Muscle layer of duodenum (tissue), 2 donors: ENCODE measurements around the gene DUSP1.
A peak's percentile ranks its signal among the peaks of the same experiment; 100 is the strongest.

Experiments
- H3K27ac ChIP-seq: one replicate; pipeline ENCODE4 v1.7.0; 2013; ENCODE audit warnings: mild to moderate bottlenecking, low read length
- H3K27me3 ChIP-seq: one replicate; pipeline ENCODE4 v1.7.0; 2013; ENCODE audit warnings: low read depth, mild to moderate bottlenecking, control low read depth, low read length
- H3K36me3 ChIP-seq, 2 donors: one replicate each; pipeline ENCODE4 v1.7.0; 2013; ENCODE audit warnings: low read length in 2 of 2, control low read depth in 1 of 2, mild to moderate bottlenecking in 1 of 2; ENCODE audit not compliant: insufficient read depth in 2 of 2, control insufficient read depth in 1 of 2
- H3K4me1 ChIP-seq, 2 donors: one replicate each; pipeline ENCODE4 v1.7.0; 2013; ENCODE audit warnings: low read length in 2 of 2, mild to moderate bottlenecking in 2 of 2, control low read depth in 1 of 2, moderate library complexity in 1 of 2; ENCODE audit not compliant: insufficient read depth in 2 of 2, control insufficient read depth in 1 of 2
- H3K4me3 ChIP-seq, 2 donors: one replicate each; pipeline ENCODE4 v1.7.0; 2013; ENCODE audit warnings: low read length in 2 of 2, low read depth in 1 of 2, mild to moderate bottlenecking in 1 of 2
- H3K9me3 ChIP-seq, 2 donors: one replicate each; pipeline ENCODE4 v1.7.0; 2013; ENCODE audit warnings: low read length in 2 of 2, control low read depth in 1 of 2, mild to moderate bottlenecking in 1 of 2; ENCODE audit not compliant: control insufficient read depth in 1 of 2
- donor health status: healthy.

DUSP1 gene

GRCh38 chr5:172733131-172733973 is 37.6 kb downstream of the DUSP1 start:
- H3K27me3 ChIP-seq: no peaks in the 10 kb centered on the region
- H3K9me3 ChIP-seq: no peaks in the 10 kb centered on the region
- peak overlapping the region in 1 of 2 donors; percentile 2 for H3K4me3 ChIP-seq
- H3K36me3 ChIP-seq: no peaks in the 10 kb centered on the region
- H3K27ac ChIP-seq: peak overlapping the region; percentile 98
- H3K4me1 ChIP-seq: peaks cover 10 to 17% of the 10 kb centered on the region in 2 donors

- Histone ChIP-seq H3K27me3 (no peaks in the 10 kb centered on the region), H3K36me3 (no peaks in the 10 kb centered on the region), H3K4me1 (peaks cover 10 to 17% of the 10 kb centered on the region in 2 donors), H3K9me3 (no peaks in the 10 kb centered on the region), H3K4me3 (peak overlapping the region in 1 of 2 donors; percentile 2), H3K27ac (peak overlapping the region; percentile 98)
Observed at GRCh38 chr5:172732201-172732865, 38.7 kb downstream of the DUSP1 start.

- Histone ChIP-seq H3K4me3 (no peak overlapping the region), H3K36me3 (no peaks in the 10 kb centered on the region), H3K27me3 (no peaks in the 10 kb centered on the region), H3K9me3 (no peaks in the 10 kb centered on the region), H3K27ac (peak overlapping the region; percentile 45), H3K4me1 (peaks cover 10 to 17% of the 10 kb centered on the region in 2 donors)
Observed at GRCh38 chr5:172731680-172732074, 39.3 kb downstream of the DUSP1 start.

- H3K4me3 ChIP-seq: no peak overlapping the region
- peaks cover 10 to 17% of the 10 kb centered on the region in 2 donors for H3K4me1 ChIP-seq
- H3K27me3 ChIP-seq: no peaks in the 10 kb centered on the region
- H3K27ac ChIP-seq: no peak overlapping the region
- H3K36me3 ChIP-seq: no peaks in the 10 kb centered on the region
- H3K9me3 ChIP-seq: no peaks in the 10 kb centered on the region
Observed at GRCh38 chr5:172730981-172731679, 39.9 kb downstream of the DUSP1 start.

- no peak overlapping the region for H3K4me3 ChIP-seq
- H3K36me3 ChIP-seq: no peaks in the 10 kb centered on the region
Observed at GRCh38 chr5:172730222-172730621, 40.8 kb downstream of the DUSP1 start.

GRCh38 chr5:172729588-172729987 is 41.4 kb downstream of the DUSP1 start:
- H3K36me3 ChIP-seq: no peaks in the 10 kb centered on the region
- H3K4me1 ChIP-seq: peaks cover 10 to 11% of the 10 kb centered on the region in 2 donors
- H3K27me3 ChIP-seq: no peaks in the 10 kb centered on the region
- H3K9me3 ChIP-seq: no peaks in the 10 kb centered on the region
- no peak overlapping the region for H3K27ac ChIP-seq
- no peak overlapping the region for H3K4me3 ChIP-seq

More at GRCh38 chr5:172730222-172730621, 40.8 kb downstream of the DUSP1 start:
- Histone ChIP-seq H3K9me3 (no peaks in the 10 kb centered on the region), H3K27ac (no peak overlapping the region), H3K27me3 (no peaks in the 10 kb centered on the region), H3K4me1 (peaks cover 10 to 14% of the 10 kb centered on the region in 2 donors)

- Histone ChIP-seq H3K27ac (no peak overlapping the region), H3K4me3 (no peak overlapping the region), H3K36me3 (no peaks in the 10 kb centered on the region), H3K9me3 (no peaks in the 10 kb centered on the region), H3K4me1 (peaks cover 9 to 11% of the 10 kb centered on the region in 2 donors), H3K27me3 (no peaks in the 10 kb centered on the region)
Observed at GRCh38 chr5:172728481-172729241, 42.3 kb downstream of the DUSP1 start.

- Histone ChIP-seq H3K9me3 (no peaks in the 10 kb centered on the region), H3K27ac (no peak overlapping the region), H3K27me3 (no peaks in the 10 kb centered on the region), H3K4me1 (peaks cover under 1 to 5% of the 10 kb centered on the region in 2 donors), H3K4me3 (no peak overlapping the region), H3K36me3 (no peaks in the 10 kb centered on the region)
Observed at GRCh38 chr5:172727551-172727950, 43.4 kb downstream of the DUSP1 start.

GRCh38 chr5:172726966-172727365 is 44.0 kb downstream of the DUSP1 start:
- Histone ChIP-seq H3K9me3 (no peaks in the 10 kb centered on the region), H3K27ac (no peak overlapping the region), H3K4me3 (no peak overlapping the region), H3K4me1 (peaks cover 0 to 3% of the 10 kb centered on the region in 2 donors), H3K36me3 (no peaks in the 10 kb centered on the region), H3K27me3 (no peaks in the 10 kb centered on the region)

GRCh38 chr5:172725785-172726184 is 45.2 kb downstream of the DUSP1 start:
- H3K4me1 ChIP-seq: peaks cover 0 to 8% of the 10 kb centered on the region in 2 donors
- no peak overlapping the region for H3K27ac ChIP-seq
- H3K4me3 ChIP-seq: no peak overlapping the region
- no peaks in the 10 kb centered on the region for H3K36me3 ChIP-seq
- no peaks in the 10 kb centered on the region for H3K27me3 ChIP-seq
- H3K9me3 ChIP-seq: no peaks in the 10 kb centered on the region
